K562 (cell line): ENCODE results near the gene CAMK1D. TPM values are rescaled to one million over a fixed set of nuclear protein-coding genes. Genes with fewer than 3 reads are reported as not detected.

Source experiments
- ATAC-seq: fragments of 200-7000 bp; cut with Tn5 transposase; 3 replicates; pipeline ENCODE4 v1.9.1; 2020; ENCODE audit warnings: moderate library complexity
- BruUV-seq: library from RNA; stranded (reverse); fragments of 400-500 nt; replicated peaks from 2 replicates; lab custom pipeline; 2021; lab: Mats Ljungman, UMichigan
- CTCF ChIA-PET: fragments of 300-600 bp; formaldehyde crosslinking; extraction: SDS; loops from one replicate; lab custom pipeline; 2021; ENCODE audit warnings: low intra/inter-chr PET ratio; lab: Yijun Ruan, JAX
- POLR2A ChIA-PET: fragments of 300-600, 350-650 bp; sonication (Branson Sonifier 250); formaldehyde crosslinking; extraction: SDS; loops from one replicate; lab custom pipeline; 2021; ENCODE audit warnings: antibody characterized with exemption, inconsistent platforms; lab: Yijun Ruan, JAX
- DNase-seq, 4 experiments: peaks; one replicate each; pipeline versions ENCODE4 v3.0.0 to v3.0.0-alpha.2; 2011 to 2018; ENCODE audit warnings: low spot score in 3 of 4, mixed read lengths in 3 of 4; ENCODE audit errors: extremely low read depth in 1 of 4
- FAIRE-seq: peaks from 2 replicates; lab custom pipeline; 2011; peaks lifted over from hg19 to GRCh38; lab: Jason Lieb, UNC
- H2AFZ ChIP-seq: 2 replicates; pipeline ENCODE4 v1.6.0; 2011; ENCODE audit warnings: low read depth, low read length, control low read depth, inconsistent platforms
- H3K27ac ChIP-seq: fragments of 200-600 bp; 3 replicates; pipeline ENCODE4 v1.8.0; 2011; ENCODE audit warnings: low read depth, mild to moderate bottlenecking, control low read depth, inconsistent platforms, low read length, moderate library complexity, mixed read lengths; ENCODE audit errors: extremely low read depth
- H3K27me3 ChIP-seq, 2 experiments: fragments of 300-600 bp in 1 of 2; 2 replicates in 1 of 2; 3 replicates in 1 of 2; pipeline versions ENCODE4 v1.6.0 to v1.8.0; 2011; ENCODE audit warnings: inconsistent platforms in 2 of 2, low read length in 2 of 2, mild to moderate bottlenecking in 1 of 2, mixed read lengths in 1 of 2, moderate library complexity in 1 of 2; ENCODE audit not compliant: control insufficient read depth in 2 of 2, insufficient read depth in 2 of 2
- H3K36me3 ChIP-seq: fragments of 300-600 bp; 3 replicates; pipeline ENCODE4 v1.8.0; 2011; ENCODE audit warnings: mild to moderate bottlenecking, low read length, inconsistent platforms; ENCODE audit not compliant: control insufficient read depth, insufficient read depth
- H3K4me1 ChIP-seq, 2 experiments: fragments of 200-600 bp in 1 of 2; replicated peaks in 1 of 2; 2 replicates in 1 of 2; 3 replicates in 1 of 2; pipeline versions ENCODE4 v1.5.1 to v1.8.0; 2011; ENCODE audit warnings: inconsistent platforms in 2 of 2, low read length in 2 of 2, mild to moderate bottlenecking in 1 of 2, mixed read lengths in 1 of 2, moderate library complexity in 1 of 2; ENCODE audit not compliant: control insufficient read depth in 2 of 2, insufficient read depth in 2 of 2
- H3K4me2 ChIP-seq: 2 replicates; pipeline ENCODE4 v1.6.1; 2011; ENCODE audit warnings: low read length, control low read depth, inconsistent platforms, mixed read lengths; ENCODE audit not compliant: insufficient read depth
- H3K4me3 ChIP-seq: fragments of 200-600 bp; sonication (generic), shearing (Covaris generic); 2 replicates; pipeline ENCODE4 v1.5.1; 2016; ENCODE audit warnings: control low read depth, inconsistent platforms
- H3K79me2 ChIP-seq: fragments of 200-600 bp; 3 replicates; pipeline ENCODE4 v1.8.0; 2011; ENCODE audit warnings: low read length, inconsistent platforms; ENCODE audit not compliant: control insufficient read depth, insufficient read depth
- H3K9ac ChIP-seq, 2 experiments: 2 replicates each; pipeline versions ENCODE4 v1.6.0 to v1.6.1; 2011; ENCODE audit warnings: low read depth in 2 of 2, low read length in 2 of 2, control low read depth in 1 of 2, inconsistent platforms in 1 of 2, mild to moderate bottlenecking in 1 of 2, mixed read lengths in 1 of 2; ENCODE audit not compliant: insufficient read depth in 1 of 2
- H3K9me1 ChIP-seq: one replicate; pipeline ENCODE4 v1.6.0; 2011; ENCODE audit warnings: inconsistent platforms, mild to moderate bottlenecking, low read length, moderate library complexity; ENCODE audit not compliant: control insufficient read depth, insufficient read depth
- H3K9me3 ChIP-seq: replicated peaks from 2 replicates; pipeline ENCODE4 v1.5.1; 2011; ENCODE audit warnings: low read depth, low read length, inconsistent platforms; ENCODE audit not compliant: control insufficient read depth, insufficient read depth
- H4K20me1 ChIP-seq: replicated peaks from 2 replicates; pipeline ENCODE4 v1.6.1; 2011; ENCODE audit warnings: low read length, inconsistent platforms, mixed read lengths; ENCODE audit not compliant: control insufficient read depth, insufficient read depth
- CBX5 ChIP-seq: IDR thresholded peaks from 2 replicates; pipeline ENCODE4 v1.6.1; 2014; ENCODE audit warnings: low read depth, borderline replicate concordance
- ESRRB ChIP-seq: fragments of 250-450 bp; sonication (Bioruptor Pico); IDR thresholded peaks from 2 replicates; pipeline ENCODE4 v1.5.0; 2020; ENCODE audit warnings: mild to moderate bottlenecking, moderate library complexity, borderline replicate concordance
- HDAC3 ChIP-seq: fragments of 450-650 bp; IDR thresholded peaks from 2 replicates; pipeline ENCODE4 v1.6.1; 2018; ENCODE audit warnings: borderline replicate concordance, mild to moderate bottlenecking, moderate library complexity; ENCODE audit not compliant: partially characterized antibody
- MYBL2 ChIP-seq, 2 experiments: fragments of 450-650 bp in 1 of 2; sonication (generic) in 1 of 2; formaldehyde crosslinking in 1 of 2; IDR thresholded peaks; 2 replicates each; pipeline versions ENCODE4 v1.6.1 to v1.8.1; 2017 to 2022; ENCODE audit warnings: borderline replicate concordance in 1 of 2, inconsistent platforms in 1 of 2, low read depth in 1 of 2, mild to moderate bottlenecking in 1 of 2, missing genetic modification reagents in 1 of 2, moderate library complexity in 1 of 2
- RAD21 ChIP-seq, 2 experiments: fragments of 250-450 bp in 1 of 2; fragments of 450-650 bp in 1 of 2; sonication (Bioruptor Pico) in 1 of 2; formaldehyde crosslinking in 1 of 2; IDR thresholded peaks in 1 of 2; conservative IDR thresholded peaks in 1 of 2; 2 replicates each; pipeline versions ENCODE4 v1.4.0 to v1.8.0; 2020 to 2022; ENCODE audit warnings: mild to moderate bottlenecking in 2 of 2, moderate library complexity in 1 of 2
- SMAD1 ChIP-seq: fragments of 150-350 bp; IDR thresholded peaks from 2 replicates; pipeline ENCODE4 v1.6.1; 2014; ENCODE audit warnings: low read length, low read depth; ENCODE audit not compliant: partially characterized antibody
- TAF15 ChIP-seq: fragments of 200-400 bp; formaldehyde crosslinking; IDR thresholded peaks from 2 replicates; pipeline ENCODE4 v1.6.1; 2017; ENCODE audit warnings: mild to moderate bottlenecking, low read depth, low read length, moderate library complexity
- TBP ChIP-seq: optimal IDR thresholded peaks from 2 replicates; pipeline ENCODE3; 2011; ENCODE audit warnings: low read depth, low read length, improper control_type of control experiment
- WGBS: fragments of 100-300 bp; shearing (Covaris generic); methylation state at CpG from one replicate; pipeline ENCODE4 v1.1.6; 2016; ENCODE audit warnings: low coverage, mixed read lengths; ENCODE audit not compliant: insufficient coverage; ENCODE audit errors: missing lambda C conversion rate; 5-methylcytosine and 5-hydroxymethylcytosine counted together
- in situ Hi-C: fragments of 300-500 bp; cut with MboI; formaldehyde crosslinking; loops from 4 replicates; pipeline ENCODE4 v1.15.0; 2018; ENCODE audit warnings: inconsistent platforms, mixed read lengths
- intact Hi-C: fragments of 100-400 bp; cut with micrococcal nuclease; formaldehyde crosslinking; loops from 2 replicates; pipeline ENCODE4 v1.14.2; 2022
- polyA plus RNA-seq, 8 experiments: library from polyadenylated mRNA; depleted of rRNA in 4 of 8; stranded (reverse) in 5 of 8; unstranded in 3 of 8; fragments of >200 nt; fragmentation: Nextera tagmentation in 2 of 8; fragmentation: Illumina TruSeq in 1 of 8; extraction: Ambion mirVana in 2 of 8; extraction: Trizol in 1 of 8; gene quantifications; 2 replicates each; pipeline versions ENCODE4 v1.2.1 to v1.2.3, GENCODE V29; 2011 to 2014; ENCODE audit warnings: inconsistent platforms in 1 of 8, missing spikeins in 1 of 8
- total RNA-seq, 7 experiments: library from RNA; depleted of rRNA in 6 of 7; stranded (reverse); fragments of >200 nt in 6 of 7; fragmentation: Illumina TruSeq in 2 of 7; extraction: Trizol in 2 of 7; gene quantifications; 2 replicates each; pipeline versions ENCODE4 v1.2.1 to v1.2.3, GENCODE V29; 2011 to 2021; ENCODE audit warnings: low replicate concordance in 1 of 7
- TF ChIP-seq, protein P1 (sequence below): sonication (generic); formaldehyde crosslinking; IDR thresholded peaks from 2 replicates; pipeline ENCODE4 v1.8.0; 2023; ENCODE audit warnings: missing genetic modification reagents, mild to moderate bottlenecking, borderline replicate concordance
- TF ChIP-seq, protein P2 (sequence below): fragments of 150-350 bp; IDR thresholded peaks from 2 replicates; pipeline ENCODE4 v1.6.1; 2014; ENCODE audit warnings: low read depth, mild to moderate bottlenecking, low read length, borderline replicate concordance

CAMK1D gene
- total and polyA plus RNA-seq, 9 of the 15 experiments (the other 6 are each of a cell fraction or from before 2014, with no cell fraction given), result 0.12 to 0.24 (median 0.20) TPM; not detected in 5

DNA sequence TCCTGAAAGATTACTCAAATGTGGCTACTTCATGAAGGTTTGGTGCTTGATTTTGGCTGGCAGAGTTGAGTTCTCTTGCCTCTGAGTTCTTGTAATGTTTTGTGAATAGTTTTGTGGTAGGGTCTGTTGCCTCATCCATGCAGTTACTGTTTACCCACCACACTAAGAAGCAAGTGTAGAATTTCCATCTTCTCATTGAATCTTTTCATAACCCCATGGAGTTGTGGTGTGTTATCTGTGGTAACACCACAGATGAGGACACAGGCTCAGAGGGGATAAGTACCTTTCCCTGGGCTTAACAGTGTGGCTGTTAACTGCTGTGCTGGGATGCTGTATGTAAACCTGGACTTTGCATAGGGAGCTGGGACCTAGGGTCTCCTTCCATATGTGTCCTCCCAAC is 186.3 kb downstream of the CAMK1D start (continued):
- TF ChIP-seq, protein P1, sequence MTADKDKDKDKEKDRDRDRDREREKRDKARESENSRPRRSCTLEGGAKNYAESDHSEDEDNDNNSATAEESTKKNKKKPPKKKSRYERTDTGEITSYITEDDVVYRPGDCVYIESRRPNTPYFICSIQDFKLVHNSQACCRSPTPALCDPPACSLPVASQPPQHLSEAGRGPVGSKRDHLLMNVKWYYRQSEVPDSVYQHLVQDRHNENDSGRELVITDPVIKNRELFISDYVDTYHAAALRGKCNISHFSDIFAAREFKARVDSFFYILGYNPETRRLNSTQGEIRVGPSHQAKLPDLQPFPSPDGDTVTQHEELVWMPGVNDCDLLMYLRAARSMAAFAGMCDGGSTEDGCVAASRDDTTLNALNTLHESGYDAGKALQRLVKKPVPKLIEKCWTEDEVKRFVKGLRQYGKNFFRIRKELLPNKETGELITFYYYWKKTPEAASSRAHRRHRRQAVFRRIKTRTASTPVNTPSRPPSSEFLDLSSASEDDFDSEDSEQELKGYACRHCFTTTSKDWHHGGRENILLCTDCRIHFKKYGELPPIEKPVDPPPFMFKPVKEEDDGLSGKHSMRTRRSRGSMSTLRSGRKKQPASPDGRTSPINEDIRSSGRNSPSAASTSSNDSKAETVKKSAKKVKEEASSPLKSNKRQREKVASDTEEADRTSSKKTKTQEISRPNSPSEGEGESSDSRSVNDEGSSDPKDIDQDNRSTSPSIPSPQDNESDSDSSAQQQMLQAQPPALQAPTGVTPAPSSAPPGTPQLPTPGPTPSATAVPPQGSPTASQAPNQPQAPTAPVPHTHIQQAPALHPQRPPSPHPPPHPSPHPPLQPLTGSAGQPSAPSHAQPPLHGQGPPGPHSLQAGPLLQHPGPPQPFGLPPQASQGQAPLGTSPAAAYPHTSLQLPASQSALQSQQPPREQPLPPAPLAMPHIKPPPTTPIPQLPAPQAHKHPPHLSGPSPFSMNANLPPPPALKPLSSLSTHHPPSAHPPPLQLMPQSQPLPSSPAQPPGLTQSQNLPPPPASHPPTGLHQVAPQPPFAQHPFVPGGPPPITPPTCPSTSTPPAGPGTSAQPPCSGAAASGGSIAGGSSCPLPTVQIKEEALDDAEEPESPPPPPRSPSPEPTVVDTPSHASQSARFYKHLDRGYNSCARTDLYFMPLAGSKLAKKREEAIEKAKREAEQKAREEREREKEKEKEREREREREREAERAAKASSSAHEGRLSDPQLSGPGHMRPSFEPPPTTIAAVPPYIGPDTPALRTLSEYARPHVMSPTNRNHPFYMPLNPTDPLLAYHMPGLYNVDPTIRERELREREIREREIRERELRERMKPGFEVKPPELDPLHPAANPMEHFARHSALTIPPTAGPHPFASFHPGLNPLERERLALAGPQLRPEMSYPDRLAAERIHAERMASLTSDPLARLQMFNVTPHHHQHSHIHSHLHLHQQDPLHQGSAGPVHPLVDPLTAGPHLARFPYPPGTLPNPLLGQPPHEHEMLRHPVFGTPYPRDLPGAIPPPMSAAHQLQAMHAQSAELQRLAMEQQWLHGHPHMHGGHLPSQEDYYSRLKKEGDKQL (CRISPR knock-in tag), result no peak
- TF ChIP-seq ESRRB (CRISPR knock-in tag) (no peak), MYBL2 (IDR thresholded peaks at IDR 0.05; ENCODE audit: low read depth) (no peak), MYBL2 (CRISPR knock-in tag; IDR thresholded peaks at IDR 0.05; ENCODE audit: borderline replicate concordance) (no peak)

DNA sequence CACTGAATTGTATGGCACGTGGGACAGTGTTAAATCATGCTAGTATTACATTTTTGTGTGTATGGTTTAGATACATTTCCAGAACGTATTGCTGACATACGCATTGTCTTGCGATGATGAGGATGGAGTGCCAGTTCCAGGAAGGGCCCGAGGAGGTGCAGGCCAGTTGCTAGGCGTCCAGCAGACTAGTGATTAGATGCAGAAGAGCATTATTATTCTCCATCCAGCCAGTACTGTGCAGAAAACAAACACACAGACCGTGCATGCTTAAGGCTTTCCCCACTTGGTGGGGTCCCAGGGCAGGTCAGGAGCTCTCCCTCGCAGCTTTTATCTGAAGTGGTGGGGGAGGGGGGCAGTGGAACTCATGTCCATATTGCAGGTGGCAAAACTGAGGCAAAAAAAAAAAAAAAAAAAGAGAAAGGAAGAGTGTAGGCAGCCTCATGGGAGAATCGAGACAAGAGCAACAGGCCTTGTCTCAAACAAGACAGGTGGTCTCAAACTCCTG is 189.2 kb downstream of the CAMK1D start:
- BruUV-seq, result no TSS peak
- Histone ChIP-seq H3K27ac (no peak overlapping the region), H3K79me2 (no peaks in the 10 kb centered on the region), H3K36me3 (no peaks in the 10 kb centered on the region), H2AFZ (no peak overlapping the region), H3K9me1 (no peaks in the 10 kb centered on the region), H3K9ac (no peak overlapping the region), H3K4me1 (no peaks in the 10 kb centered on the region), H3K9me3 (no peaks in the 10 kb centered on the region), H4K20me1 (no peaks in the 10 kb centered on the region), H3K4me3 (no peak overlapping the region), H3K27me3 (peaks cover 10 to 34% of the 10 kb centered on the region in 2 experiments; a peak in 4 of 5 replicates), H3K4me2 (no peak overlapping the region)
- POLR2A ChIA-PET, result no interaction called here
- FAIRE-seq (no peak), DNase-seq (no peak), ATAC-seq (no peak)
- in situ Hi-C loops, result no loop called here
- CTCF ChIA-PET, result no interaction called here
- WGBS, result 1% methylated on average over 9 of the region's 9 CpGs
- intact Hi-C loops, result no loop called here
- no peak for TF ChIP-seq HDAC3
- no peak for TF ChIP-seq RAD21 (CRISPR knock-in tag; conservative IDR thresholded peaks at IDR 0.05 in 1 of 2, IDR thresholded peaks at IDR 0.05 in 1 of 2)
- TF ChIP-seq SMAD1, result no peak
- TF ChIP-seq TBP, result no peak
- TF ChIP-seq, protein P2, sequence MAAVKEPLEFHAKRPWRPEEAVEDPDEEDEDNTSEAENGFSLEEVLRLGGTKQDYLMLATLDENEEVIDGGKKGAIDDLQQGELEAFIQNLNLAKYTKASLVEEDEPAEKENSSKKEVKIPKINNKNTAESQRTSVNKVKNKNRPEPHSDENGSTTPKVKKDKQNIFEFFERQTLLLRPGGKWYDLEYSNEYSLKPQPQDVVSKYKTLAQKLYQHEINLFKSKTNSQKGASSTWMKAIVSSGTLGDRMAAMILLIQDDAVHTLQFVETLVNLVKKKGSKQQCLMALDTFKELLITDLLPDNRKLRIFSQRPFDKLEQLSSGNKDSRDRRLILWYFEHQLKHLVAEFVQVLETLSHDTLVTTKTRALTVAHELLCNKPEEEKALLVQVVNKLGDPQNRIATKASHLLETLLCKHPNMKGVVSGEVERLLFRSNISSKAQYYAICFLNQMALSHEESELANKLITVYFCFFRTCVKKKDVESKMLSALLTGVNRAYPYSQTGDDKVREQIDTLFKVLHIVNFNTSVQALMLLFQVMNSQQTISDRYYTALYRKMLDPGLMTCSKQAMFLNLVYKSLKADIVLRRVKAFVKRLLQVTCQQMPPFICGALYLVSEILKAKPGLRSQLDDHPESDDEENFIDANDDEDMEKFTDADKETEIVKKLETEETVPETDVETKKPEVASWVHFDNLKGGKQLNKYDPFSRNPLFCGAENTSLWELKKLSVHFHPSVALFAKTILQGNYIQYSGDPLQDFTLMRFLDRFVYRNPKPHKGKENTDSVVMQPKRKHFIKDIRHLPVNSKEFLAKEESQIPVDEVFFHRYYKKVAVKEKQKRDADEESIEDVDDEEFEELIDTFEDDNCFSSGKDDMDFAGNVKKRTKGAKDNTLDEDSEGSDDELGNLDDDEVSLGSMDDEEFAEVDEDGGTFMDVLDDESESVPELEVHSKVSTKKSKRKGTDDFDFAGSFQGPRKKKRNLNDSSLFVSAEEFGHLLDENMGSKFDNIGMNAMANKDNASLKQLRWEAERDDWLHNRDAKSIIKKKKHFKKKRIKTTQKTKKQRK, result no peak
- no peak for TF ChIP-seq TAF15
- TF ChIP-seq CBX5, result no peak
